HG02623 (cell line): ENCODE results near the gene MAPRE2.
A peak's percentile ranks its signal among the peaks of the same experiment; 100 is the strongest.
"Not testable (repeated sequence)": the region's sequence is repeated elsewhere in the genome, so short reads cannot be mapped to it uniquely, and the experiment has no call there.

ENCODE experiments used
- ATAC-seq: cut with Tn5 transposase; IDR thresholded peaks from one replicate; pipeline ENCODE4 v1.9.1; 2021; ENCODE audit warnings: moderate library complexity; ENCODE audit not compliant: unreplicated experiment

The MAPRE2 gene

DNA sequence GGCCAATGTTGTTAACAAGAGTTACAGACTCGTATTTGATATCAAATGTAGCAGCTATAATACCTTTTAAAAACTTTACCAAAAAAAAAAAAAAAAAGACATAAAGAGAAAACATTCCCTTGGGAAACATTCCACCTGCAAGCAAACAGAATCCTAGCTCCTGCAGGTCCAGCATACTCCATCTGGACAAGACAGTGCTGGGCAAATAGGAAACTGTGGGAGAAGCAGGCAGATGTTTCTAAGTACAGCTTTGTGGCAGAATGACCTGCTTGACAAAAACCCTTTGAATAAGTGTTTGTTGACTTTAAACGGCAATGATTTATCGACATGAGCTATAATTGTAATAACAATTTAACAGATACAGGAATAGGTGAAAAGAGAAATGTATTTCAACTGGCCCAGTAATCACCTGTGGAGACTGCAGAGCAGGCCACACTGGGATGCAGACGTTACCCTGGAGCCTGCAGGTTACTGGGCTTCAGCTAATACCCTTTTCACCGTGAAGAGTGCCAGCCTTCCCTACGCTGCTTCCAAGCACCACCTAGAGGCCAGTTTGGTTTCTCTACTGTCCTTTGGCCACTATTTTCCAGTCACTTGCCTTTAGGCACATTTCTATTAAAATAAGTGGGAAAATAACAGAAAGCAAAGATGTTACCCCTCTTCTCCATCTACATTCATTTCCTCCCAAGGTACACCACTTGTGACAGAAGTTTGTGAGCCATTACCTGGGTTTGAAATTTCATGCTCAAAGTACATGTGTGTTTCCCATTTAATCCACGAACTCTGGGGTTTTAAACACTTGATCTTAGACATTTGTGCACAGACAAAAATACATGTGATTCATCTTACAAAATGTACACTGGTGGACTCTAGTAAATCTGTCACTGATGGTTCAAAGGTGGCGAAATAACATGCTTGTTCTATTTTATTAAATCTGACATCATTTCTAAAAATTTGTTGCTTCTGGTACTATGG, 102.7 kb downstream of the MAPRE2 start:
- no peak for ATAC-seq

DNA sequence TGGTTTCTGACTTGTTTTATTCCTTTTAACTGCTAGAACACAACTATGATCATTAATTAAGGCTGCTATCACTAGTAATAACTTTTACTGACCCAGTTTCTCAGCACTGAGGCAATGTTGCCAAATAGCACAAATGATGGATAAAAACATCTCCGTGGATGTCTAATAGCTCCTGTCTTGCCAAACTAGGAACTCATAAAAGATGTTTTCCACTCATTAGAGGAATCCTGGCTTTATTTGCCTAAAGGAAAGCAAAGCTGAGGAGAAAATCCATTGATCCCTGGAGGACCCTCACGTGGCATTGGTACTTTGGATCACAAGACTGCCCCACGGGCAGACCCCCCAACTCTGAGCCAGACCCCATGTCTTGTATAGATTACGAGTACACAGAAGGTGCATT, 103.5 kb downstream of the MAPRE2 start:
- no peak for ATAC-seq

DNA sequence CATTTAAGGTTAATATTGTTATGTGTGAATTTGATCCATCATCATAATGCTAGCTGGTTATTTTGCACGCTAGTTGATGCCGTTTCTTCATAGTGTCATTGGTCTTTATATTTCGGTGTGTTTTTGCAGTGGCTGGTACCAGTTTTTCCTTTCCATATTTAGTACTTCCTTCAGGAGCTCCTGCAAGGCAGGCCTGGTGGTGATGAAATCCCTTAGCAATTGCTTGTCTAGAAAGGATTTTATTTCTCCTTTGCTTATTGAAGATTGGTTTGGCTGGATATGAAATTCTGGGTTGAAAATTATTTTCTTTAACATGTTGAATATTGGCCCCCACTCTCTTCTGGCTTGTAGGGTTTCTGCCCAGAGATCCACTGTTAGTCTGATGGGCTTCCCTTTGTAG, 109.0 kb downstream of the MAPRE2 start:
- ATAC-seq = not testable (repeated sequence)

GRCh38 chr18:35153609-35154272, 112.5 kb downstream of the MAPRE2 start:
- no peak for ATAC-seq

- no peak for ATAC-seq
These were observed 114.3 kb downstream of the MAPRE2 start for GRCh38 chr18:35155398-35156117.

- no peak for ATAC-seq
These were observed 116.0 kb downstream of the MAPRE2 start for GRCh38 chr18:35157181-35157580.

GRCh38 chr18:35158728-35159450, 117.7 kb downstream of the MAPRE2 start:
- peak; percentile 60 for ATAC-seq

DNA sequence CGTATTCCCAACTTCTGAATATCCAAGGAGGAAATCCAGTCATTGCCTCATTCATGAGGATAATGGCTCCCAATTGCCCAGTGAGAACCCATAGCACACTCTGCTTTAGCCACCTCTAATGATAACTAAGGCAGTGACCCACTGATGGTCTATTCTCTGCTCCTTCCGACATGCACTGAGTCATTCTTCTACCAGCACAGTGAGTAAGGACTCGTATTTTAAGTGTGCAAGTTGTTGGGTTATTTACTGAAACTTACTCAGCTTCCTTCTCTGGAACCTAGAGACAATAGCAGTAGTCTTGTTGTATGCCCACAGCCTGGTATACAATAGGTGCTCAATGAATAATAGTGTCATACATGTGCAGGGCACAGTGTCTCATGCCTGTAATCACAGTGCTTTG, 118.6 kb downstream of the MAPRE2 start:
- peak; percentile 39 for ATAC-seq

DNA sequence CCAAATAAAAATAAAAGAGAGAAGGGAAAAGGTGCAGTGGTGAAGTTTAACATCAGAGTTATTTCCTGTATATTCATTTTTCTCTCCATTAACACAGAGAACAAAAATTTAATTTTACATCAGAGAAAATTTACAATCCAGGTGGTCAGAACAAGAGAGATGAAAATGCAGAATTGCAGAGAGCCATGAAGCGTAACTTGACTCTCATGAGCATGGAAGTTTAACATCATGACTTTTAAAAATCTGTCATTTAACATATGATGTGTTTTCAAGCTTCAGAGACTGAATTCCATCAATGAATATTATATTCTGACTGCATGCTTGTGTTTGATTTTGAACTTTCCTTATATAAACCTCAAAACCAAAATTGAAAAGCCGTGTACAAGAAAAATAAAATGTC, 120.3 kb downstream of the MAPRE2 start:
- no peak for ATAC-seq

DNA sequence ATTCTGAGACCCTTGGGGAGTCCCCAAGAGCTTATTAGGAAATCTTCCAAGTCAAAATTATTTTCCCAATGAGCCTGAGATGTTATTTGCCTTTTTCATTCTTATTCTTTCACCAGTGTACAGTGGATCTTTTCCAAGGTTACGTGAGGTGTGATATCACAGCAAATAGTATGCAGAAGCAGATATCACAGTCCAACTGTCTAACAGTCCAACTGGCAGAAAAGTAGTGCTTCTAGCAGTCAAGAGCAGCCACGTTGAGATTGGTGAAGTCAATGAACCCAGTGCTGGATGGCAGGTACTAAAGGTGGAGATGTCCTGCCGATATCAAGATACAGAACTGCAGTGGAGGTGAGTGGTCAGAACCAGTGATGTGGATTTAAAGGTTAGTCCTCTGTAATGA, 120.7 kb downstream of the MAPRE2 start:
- ATAC-seq = no peak

DNA sequence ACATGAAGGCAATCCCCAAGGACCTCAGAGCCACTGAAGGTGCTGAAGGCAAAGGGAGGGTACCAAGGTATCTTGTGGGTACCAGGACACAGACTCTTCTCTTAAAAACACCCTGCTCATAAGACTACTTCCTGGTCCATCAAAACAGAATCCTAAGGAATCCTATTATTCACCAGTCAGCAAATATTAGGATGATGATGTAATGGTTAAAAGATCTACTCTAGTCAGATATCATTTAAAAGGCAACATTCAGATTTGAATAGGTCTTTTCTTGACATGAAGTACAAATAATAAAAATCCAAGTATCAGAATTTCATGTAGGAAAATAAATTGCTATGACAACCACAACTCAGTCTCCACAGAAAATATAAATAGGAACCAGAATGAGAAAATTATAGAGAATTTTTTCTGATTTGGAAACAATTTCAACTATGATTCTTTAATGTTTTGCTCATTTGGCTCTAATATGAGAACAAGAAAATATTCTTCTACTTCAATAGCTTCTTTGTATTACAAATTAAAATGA, 121.9 kb downstream of the MAPRE2 start:
- no peak for ATAC-seq

- ATAC-seq = no peak
These were observed 122.5 kb downstream of the MAPRE2 start for GRCh38 chr18:35163721-35164120.

GRCh38 chr18:35164133-35164532, 122.9 kb downstream of the MAPRE2 start:
- no peak for ATAC-seq

DNA sequence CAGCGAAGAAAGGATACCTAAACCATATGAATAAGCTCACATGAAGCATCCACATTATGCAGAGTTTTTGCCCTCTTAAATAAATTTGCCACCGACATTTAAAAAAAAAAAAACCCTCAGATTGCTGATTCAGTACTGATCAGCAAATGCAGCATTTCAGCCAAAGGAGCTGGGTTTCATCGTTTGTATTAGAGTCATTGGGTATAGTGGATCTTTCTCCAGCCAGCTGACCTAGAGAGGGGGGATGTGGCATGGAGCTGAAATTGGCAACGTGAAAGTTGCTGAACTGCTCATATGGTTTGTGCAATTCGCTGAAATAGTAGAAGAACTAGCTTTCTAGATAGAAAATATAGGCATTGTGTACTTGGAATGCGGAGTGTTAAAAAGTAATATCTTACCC, 126.1 kb downstream of the MAPRE2 start:
- no peak for ATAC-seq

DNA sequence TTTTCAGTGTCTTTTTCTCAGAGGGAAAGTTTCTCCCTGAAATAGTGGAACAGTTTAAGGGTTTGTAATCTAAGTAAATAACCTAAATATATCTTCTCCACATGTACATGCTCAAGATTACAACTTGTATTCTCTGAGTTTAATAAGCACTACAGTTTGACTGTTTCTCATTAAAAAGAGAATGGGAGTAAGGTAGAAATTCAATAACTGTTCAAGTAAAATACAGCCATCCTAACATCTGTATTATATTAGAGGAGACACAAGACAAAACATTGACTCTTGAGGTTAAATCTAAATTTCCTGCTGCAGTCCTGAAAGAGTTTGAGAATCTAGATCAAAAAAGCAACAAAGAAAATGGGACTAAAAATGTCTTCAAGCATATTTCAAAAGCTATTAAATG, 126.6 kb downstream of the MAPRE2 start:
- no peak for ATAC-seq

GRCh38 chr18:35170323-35170722, 129.1 kb downstream of the MAPRE2 start:
- not testable (repeated sequence) for ATAC-seq

DNA sequence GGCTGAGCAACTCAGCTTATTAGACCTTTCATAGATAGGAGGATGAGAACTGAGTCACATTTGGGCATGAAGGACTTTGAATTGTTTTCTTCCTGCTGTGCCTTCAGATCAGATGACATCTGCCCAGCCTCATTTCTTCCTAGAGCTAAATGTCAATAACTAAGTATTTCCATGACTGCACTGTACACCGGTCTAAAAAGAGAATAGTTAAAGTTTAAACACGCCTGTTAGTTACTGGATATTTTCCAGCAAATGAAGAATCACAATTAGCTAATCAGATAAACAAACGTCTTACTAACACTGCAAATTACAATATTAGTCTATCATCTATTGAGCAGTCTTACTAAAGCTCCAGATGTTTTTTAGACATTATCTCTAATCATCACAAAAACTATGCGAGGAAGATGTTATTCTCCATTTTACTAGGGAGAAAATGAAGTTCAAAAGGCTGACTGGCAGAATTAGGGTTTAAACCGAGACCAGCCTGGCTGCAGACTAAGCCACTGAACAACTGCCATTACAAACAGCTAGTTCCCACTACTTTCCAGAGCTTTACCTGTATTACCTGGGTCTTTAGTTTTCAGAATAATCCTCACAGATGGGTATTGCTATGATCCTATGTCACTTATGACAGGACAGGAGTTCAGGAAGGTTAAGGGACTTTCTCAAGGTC, 130.2 kb downstream of the MAPRE2 start:
- no peak for ATAC-seq

DNA sequence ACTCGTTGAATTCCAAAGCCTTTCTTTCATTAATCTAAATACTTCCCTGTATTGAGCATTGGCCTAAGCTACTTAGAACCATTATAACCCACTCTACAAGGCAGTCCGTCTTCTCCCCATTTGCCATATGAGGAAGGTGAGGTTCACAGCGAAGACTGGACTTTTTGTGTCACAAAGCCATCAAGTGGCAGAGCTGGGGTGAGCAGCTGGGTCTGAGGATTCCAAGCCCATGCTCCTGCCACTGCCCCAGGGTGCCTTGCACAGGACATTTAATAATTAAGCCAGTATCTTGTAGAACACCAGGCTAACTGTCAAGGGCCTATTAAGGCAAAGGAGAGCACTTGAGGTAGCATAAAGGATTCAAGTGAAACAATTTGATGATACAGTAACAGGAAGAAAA, 130.8 kb downstream of the MAPRE2 start:
- ATAC-seq = no peak

- ATAC-seq = no peak
These were observed 131.3 kb downstream of the MAPRE2 start for GRCh38 chr18:35172451-35173035.
